ACHN (cell line): ENCODE measurements around the gene TESK2.
"Not testable (repeated sequence)": the region's sequence is repeated elsewhere in the genome, so short reads cannot be mapped to it uniquely, and the experiment has no call there.

Experiments used
- DNase-seq: peaks from one replicate; pipeline ENCODE4 v3.0.0-alpha.2; 2015
- in situ Hi-C: cut with HindIII; loops from 2 replicates; pipeline ENCODE4 v1.10.0; 2017; ENCODE audit warnings: low sequenced_read_pairs, low pct_ligation_motif_present, low pct_unique_long_range_greater_than_20kb

Gene TESK2

DNA sequence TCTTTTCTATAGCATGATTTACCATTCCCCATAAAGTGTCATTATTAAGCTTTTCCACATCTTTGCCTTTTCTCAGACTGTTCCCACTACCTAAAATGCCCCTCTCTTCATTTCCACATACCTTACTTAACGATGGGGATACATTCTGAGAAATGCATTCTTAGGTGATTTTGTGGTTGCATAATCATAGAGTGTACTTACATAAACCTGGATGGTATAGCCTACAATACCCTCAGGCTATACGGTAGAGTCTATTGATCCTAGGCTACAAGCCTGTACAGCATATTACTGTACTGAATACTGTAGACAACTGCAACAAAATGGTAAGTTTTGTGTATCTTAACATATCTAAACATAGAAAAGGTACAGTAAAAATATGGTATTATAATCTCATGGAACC is 95.9 kb downstream of the TESK2 start:
- in situ Hi-C loops = no loop called here
- DNase-seq = no peak

DNA sequence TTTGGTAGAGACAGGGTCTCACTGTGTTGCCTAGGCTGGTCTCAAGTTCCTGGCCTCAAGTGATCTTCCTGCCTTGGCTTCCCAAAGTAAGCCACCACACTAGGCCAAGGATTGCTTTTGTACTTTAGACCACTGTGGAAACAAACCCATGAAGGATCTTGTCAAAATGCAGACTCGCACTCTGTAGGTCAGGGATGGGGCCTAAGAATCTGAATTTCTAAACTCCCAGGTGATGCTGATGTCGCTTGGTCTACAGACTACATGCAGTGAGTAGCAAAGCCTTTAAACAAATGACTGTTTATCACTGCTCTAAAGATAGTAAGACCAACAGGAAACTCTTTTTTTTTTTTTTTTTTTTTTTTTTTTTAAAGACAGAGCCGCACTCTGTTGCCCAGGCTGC is 96.6 kb downstream of the TESK2 start:
- no peak for DNase-seq
- in situ Hi-C loops = no loop called here

DNA sequence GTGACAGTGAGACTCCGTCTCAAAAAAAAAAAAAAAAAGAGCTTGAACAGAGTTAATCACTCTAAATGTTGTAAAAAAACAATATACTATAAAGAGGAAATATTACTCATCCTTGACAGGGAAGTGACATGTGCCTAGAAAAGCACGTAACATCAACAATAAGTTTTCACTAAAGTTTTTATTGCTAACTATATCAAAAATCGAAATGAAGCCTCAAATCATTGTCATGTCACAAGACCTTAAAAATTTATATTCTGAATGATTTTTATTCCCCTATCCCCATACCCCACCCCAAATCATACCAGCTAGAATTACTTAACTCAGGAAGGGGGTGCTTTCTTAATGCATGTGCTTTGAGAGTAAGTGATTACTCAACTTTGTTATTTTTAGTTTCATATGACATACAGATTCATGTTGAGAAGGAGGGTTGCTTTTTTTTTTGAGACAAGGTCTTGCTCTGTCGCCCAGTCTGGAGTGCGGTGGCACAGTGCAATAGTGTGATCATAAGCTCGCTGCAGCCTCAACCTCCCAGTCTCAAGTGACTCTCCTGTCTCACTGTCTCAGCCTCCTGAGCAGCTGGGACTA is 97.2 kb downstream of the TESK2 start:
- in situ Hi-C loops = no loop called here

DNA sequence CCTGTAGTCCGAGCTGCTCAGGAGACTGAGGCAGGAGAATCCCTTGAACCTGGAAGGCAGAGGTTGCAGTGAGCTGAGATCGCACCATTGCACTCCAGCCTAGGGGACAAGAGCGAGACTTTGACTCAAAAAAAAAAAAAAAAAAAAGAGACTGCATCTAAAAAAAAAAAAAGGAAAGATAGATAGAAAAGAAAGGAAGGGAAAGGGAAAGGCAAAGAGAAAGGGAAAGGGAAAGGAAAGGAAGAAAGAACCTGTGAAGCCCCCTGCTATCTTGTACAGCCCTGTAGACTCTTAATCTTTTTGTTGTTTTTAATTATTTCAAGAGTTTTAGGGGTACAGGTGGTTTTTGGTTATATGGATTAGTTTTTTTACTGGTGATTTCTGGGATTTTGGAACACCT is 104.7 kb downstream of the TESK2 start:
- in situ Hi-C loops = no loop called here
- no peak for DNase-seq

More for the DNA sequence above, 97.2 kb downstream of the TESK2 start:
- no peak for DNase-seq

DNA sequence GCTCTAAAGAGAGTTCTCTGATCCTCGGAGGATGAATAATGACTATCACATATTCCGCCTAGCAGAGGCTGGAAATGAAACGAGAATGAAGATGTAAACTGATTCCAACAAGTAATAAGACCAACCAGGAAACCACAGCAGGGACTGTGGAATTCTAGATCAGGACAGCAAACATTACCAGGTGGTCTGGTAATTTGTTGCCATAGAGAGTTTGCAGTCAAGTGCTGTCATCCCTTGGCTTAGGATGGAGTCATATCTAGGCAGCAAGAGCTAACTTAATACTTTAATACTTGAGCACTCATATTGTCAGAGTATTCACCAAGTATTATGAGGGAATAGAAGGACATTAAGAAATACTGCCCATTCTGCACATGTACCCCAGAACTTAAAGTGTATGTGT is 105.7 kb downstream of the TESK2 start:
- in situ Hi-C loops = no loop called here
- DNase-seq = no peak

DNA sequence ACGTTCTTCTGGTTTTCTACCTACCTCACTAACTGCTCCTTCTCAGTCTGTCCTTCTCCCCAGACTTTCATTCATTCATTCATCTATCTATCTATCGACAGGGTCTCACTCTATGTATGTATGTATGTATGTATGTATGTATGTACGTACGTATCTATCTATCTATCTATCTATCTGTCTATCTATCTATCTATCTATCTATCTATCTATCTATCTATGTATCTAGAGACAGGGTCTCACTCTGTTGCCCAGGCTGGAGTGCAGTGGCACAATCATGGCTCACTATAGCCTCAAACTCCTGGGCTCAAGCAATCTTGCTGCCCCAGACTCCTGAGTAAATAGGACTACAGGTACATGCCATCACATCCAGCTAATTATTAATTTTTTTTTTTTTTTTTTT is 106.8 kb downstream of the TESK2 start:
- in situ Hi-C loops = not testable (repeated sequence)

GRCh38 chr1:45383191-45383590 is 107.8 kb downstream of the TESK2 start:
- DNase-seq = no peak
- in situ Hi-C loops = no loop called here

More for the DNA sequence above, 106.8 kb downstream of the TESK2 start:
- not testable (repeated sequence) for DNase-seq

- no peak for DNase-seq
- in situ Hi-C loops = no loop called here
Observed at GRCh38 chr1:45381243-45381642, 109.7 kb downstream of the TESK2 start.

GRCh38 chr1:45380730-45381129 is 110.2 kb downstream of the TESK2 start:
- in situ Hi-C loops = no loop called here
- DNase-seq = no peak

- no peak for DNase-seq
- in situ Hi-C loops = no loop called here
Observed at GRCh38 chr1:45380125-45380524, 110.8 kb downstream of the TESK2 start.

DNA sequence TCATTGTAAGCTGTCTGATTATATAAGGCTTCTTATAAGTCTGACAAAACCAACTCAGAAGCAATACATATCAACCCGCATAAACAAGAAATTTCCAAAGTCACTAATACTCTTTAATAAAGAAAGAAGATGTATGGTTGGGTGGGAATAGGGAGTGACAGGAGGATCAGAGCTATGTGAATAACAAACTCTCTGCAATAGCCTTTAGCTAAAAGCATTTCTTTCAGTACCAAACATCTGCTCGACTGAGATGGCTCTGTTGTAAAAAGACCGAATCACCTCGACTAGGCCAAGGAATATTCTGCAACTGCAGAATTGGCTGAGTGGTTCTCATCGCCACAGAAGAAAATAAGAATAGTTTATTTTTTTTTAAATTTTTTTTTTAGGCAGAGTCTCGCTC is 111.4 kb downstream of the TESK2 start:
- in situ Hi-C loops = no loop called here
- no peak for DNase-seq

GRCh38 chr1:45378184-45378583 is 112.8 kb downstream of the TESK2 start:
- in situ Hi-C loops = no loop called here
- no peak for DNase-seq

DNA sequence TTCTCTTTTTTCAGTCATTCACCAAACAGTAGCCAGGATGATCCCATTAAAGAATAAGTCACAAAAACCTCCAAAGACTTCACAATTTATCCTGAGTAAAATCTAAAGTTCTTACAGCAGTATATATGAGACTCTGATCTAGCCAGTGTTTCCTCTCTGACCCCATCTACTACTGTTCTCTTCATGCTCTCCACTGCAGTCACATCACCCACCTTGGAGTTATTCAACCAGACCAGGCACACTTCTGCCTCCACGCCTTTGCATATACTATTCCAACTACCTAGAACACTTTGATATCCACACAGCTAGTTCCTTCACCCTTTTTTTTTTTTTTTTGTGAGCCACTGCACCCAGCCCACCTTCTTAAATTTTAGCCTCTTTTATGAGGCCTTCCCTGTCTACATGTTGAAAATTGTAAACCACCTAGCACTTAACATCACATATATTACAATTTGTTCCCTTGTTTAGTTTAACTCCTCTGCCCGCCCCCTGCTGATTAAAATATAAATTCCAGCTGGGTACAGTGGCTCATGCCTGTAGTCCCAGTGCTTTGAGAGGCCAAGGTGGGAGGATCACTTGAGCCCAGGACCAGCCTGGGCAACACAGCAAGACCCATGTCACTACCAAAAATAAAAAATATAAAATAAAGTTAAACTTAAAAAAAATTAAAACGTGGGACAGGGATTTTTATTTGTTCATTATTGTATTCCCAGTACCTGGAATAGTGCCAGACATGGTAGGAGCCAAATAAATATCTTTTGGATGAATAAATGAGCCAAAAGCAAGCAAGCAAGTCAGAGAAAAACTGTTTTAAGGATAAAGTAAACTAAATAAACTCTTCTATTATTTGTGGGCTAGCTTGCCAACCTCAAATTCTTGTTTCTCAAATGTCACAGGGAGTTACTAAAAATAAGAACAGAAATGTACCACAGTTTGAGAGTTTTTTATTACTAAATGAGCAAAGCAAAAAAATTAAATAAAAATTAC is 115.6 kb downstream of the TESK2 start:
- in situ Hi-C loops = no loop called here
- no peak for DNase-seq

DNA sequence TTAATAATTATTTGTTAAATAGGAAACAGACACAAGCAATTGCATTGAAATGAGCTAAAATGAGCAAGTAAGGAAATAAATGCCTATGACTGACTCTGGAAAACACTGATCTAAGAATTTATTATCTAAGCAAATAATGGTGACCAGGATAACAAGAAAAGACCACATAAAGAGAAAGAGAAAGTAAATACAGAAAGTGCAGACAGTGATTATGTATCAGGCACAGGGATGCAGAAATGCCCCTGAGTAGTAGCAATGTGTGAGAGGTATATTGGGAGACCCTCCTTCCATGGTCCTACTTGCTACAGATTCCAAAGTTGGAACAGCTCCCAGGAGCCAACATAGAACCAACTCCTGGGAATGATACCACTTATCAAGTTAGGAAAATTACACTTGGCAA is 117.4 kb downstream of the TESK2 start:
- DNase-seq = no peak
- in situ Hi-C loops = no loop called here

DNA sequence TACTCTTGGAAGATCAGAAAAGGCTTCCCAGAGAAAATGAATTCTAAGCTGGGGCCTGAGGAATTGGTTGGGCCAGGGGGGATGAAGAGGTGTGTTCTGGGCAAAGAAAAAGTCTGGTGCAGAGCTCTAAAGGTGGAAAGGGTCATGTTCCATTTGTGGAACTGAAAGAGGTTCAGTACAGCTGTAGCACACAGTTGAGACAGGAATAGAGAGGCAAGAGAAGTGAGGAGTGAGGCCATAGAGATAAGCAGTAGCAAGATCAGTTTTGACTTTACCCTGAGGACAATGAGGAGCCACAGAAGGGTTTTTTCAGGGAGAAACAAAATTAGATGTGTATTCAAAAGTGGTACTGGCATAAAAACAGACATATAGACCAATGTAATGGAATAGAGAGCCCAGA is 120.4 kb downstream of the TESK2 start:
- DNase-seq = no peak
- in situ Hi-C loops = no loop called here

GRCh38 chr1:45365051-45365450 is 125.9 kb downstream of the TESK2 start:
- in situ Hi-C loops = no loop called here

DNA sequence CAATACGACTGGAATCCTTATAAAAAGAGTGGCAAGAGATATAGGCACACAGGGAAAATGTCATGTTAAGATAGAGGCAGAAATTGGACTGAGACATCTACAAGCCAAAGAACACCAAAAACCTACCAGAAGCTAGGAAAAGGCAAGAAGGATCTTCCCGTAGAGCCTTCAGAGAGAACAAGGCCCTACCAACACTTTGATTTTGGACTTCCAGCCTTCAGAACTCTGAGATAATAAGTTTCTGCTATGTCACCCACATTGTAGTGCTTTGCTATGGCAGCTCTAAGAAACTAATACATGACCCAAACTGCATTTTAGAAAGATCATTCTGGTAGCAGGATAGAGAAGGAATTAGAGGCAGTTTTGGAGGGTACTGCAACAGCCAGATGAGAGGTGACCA is 126.7 kb downstream of the TESK2 start:
- no peak for DNase-seq
- in situ Hi-C loops = no loop called here

More at GRCh38 chr1:45365051-45365450, 125.9 kb downstream of the TESK2 start:
- DNase-seq = no peak

DNA sequence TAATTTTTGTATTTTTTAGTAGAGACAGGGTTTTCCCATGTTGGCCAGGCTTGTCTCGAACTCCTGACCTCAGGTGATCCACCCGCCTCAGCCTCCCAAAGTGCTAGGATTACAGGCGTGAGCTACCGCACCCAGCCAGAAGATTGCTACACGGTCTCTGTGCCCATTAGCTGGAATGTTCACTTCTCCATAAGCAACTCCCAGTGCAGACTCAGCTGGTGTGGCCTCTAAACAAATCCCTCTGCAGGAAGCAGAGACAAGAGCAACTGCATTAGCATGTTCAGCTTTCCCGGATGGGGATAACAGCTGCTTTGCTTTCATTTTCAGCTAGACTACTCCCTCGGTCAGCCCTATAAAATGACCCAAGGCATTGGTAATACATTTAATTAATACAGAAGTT is 130.0 kb downstream of the TESK2 start:
- DNase-seq = peak; percentile 38
- in situ Hi-C loops = not testable (repeated sequence)

GRCh38 chr1:45359882-45360513 is 131.0 kb downstream of the TESK2 start:
- in situ Hi-C loops = no loop called here
- DNase-seq = peak; percentile 37
